T-helper 9 cell (primary cell): ENCODE data around the gene TMEM131.
"Not testable (repeated sequence)": the region's sequence is repeated elsewhere in the genome, so short reads cannot be mapped to it uniquely, and the experiment has no call there.

ENCODE experiments used
- DNase-seq: peaks from one replicate; pipeline ENCODE4 v3.0.0-alpha.2; 2020

The TMEM131 gene

GRCh38 chr2:97950329-97951154 lies 45.2 kb downstream of the TMEM131 start:
- DNase-seq = no peak

- no peak for DNase-seq
Observed at GRCh38 chr2:97948926-97949325, 46.8 kb downstream of the TMEM131 start.

GRCh38 chr2:97945791-97946190 lies 50.0 kb downstream of the TMEM131 start:
- no peak for DNase-seq

GRCh38 chr2:97936881-97937280 lies 58.9 kb downstream of the TMEM131 start:
- no peak for DNase-seq

GRCh38 chr2:97936199-97936598 lies 59.5 kb downstream of the TMEM131 start:
- DNase-seq = no peak

- DNase-seq = no peak
Observed at GRCh38 chr2:97935719-97936161, 60.0 kb downstream of the TMEM131 start.

- DNase-seq = no peak
Observed at GRCh38 chr2:97932975-97933662, 62.6 kb downstream of the TMEM131 start.

- DNase-seq = no peak
Observed at GRCh38 chr2:97931858-97932225, 63.9 kb downstream of the TMEM131 start.

- DNase-seq = no peak
Observed at GRCh38 chr2:97931118-97931857, 64.5 kb downstream of the TMEM131 start.

- no peak for DNase-seq
Observed at GRCh38 chr2:97928591-97928990, 67.2 kb downstream of the TMEM131 start.

GRCh38 chr2:97926946-97927345 lies 68.8 kb downstream of the TMEM131 start:
- DNase-seq = no peak

- DNase-seq = no peak
Observed at GRCh38 chr2:97924194-97924593, 71.6 kb downstream of the TMEM131 start.

GRCh38 chr2:97919858-97920257 lies 75.9 kb downstream of the TMEM131 start:
- DNase-seq = no peak

GRCh38 chr2:97918818-97919217 lies 76.9 kb downstream of the TMEM131 start:
- DNase-seq = no peak

- not testable (repeated sequence) for DNase-seq
Observed at GRCh38 chr2:97917668-97918067, 78.1 kb downstream of the TMEM131 start.

GRCh38 chr2:97914691-97915213 lies 81.0 kb downstream of the TMEM131 start:
- no peak for DNase-seq

- no peak for DNase-seq
Observed at GRCh38 chr2:97913846-97914245, 81.9 kb downstream of the TMEM131 start.

GRCh38 chr2:97911922-97912575 lies 83.7 kb downstream of the TMEM131 start:
- no peak for DNase-seq

- no peak for DNase-seq
Observed at GRCh38 chr2:97911206-97911921, 84.4 kb downstream of the TMEM131 start.

- DNase-seq = no peak
Observed at GRCh38 chr2:97910403-97911205, 85.1 kb downstream of the TMEM131 start.

GRCh38 chr2:97908208-97908676 lies 87.5 kb downstream of the TMEM131 start:
- no peak for DNase-seq
